PC-3 (cell line): Measurements from ENCODE around the gene ZNF106.

Experiments used
- EZH2 ChIP-seq: fragments of 300-600 bp; sonication (generic); IDR thresholded peaks from one replicate; pipeline ENCODE4 v1.6.1; 2017; ENCODE audit warnings: antibody characterized with exemption, mild to moderate bottlenecking, low read length; ENCODE audit not compliant: unreplicated experiment
- EZH2phosphoT487 ChIP-seq: fragments of 300-600 bp; sonication (generic); IDR thresholded peaks from 2 replicates; pipeline ENCODE4 v1.6.1; 2018; ENCODE audit warnings: mild to moderate bottlenecking, antibody characterized with exemption, low read length, borderline replicate concordance

- TF ChIP-seq EZH2 (no peak), EZH2phosphoT487 (no peak)
Observed at GRCh38 chr15:42450425-42450790, 40.5 kb downstream of the ZNF106 start.
